Astrocyte of the spinal cord (primary cell): Measurements from ENCODE around the gene EAPP.

ENCODE experiments used
- DNase-seq: peaks from one replicate; pipeline ENCODE4 v3.0.0; 2011; ENCODE audit warnings: low read depth, low spot score
- H3K4me3 ChIP-seq: 2 replicates; pipeline ENCODE4 v1.5.1; 2011; ENCODE audit warnings: low read depth, mild to moderate bottlenecking, low read length, moderate library complexity
- in situ Hi-C: cut with HindIII; loops from 2 replicates; pipeline ENCODE4 v1.10.0; 2017; ENCODE audit warnings: low sequenced_read_pairs
- TF ChIP-seq, protein P1 (sequence below): IDR thresholded peaks from 2 replicates; pipeline ENCODE4 v1.5.1; 2012; ENCODE audit warnings: low read depth, mild to moderate bottlenecking, low read length, inconsistent platforms

Gene EAPP

DNA sequence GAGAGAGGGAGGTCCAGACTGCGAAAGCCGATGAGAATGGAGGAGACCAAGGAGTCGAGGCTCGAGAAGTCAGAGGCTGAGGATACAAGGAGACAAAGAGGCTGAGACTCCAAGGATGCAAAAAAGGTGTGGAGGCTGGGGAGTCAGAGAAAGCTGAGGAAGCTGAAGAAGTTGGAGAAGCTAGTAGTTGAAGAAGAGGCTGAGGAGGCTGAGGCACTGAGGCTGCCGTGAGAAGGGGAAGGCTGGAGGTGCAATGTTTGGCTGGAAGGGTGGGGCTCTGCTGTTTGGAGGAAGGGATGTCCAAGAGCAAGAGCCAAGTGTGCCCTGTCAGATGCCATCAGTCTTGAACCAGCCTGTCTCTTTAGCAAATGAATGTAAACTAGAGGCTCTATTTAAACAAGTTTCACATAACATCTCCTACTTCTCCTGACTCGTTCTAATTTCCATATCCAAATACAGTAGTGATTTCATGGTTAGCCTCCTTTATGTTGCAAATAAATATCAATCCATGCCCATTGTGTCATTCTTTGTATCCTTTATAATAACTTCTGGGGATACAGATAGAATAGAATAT is 66.7 kb downstream of the EAPP start:
- no peak for DNase-seq
- TF ChIP-seq, protein P1, sequence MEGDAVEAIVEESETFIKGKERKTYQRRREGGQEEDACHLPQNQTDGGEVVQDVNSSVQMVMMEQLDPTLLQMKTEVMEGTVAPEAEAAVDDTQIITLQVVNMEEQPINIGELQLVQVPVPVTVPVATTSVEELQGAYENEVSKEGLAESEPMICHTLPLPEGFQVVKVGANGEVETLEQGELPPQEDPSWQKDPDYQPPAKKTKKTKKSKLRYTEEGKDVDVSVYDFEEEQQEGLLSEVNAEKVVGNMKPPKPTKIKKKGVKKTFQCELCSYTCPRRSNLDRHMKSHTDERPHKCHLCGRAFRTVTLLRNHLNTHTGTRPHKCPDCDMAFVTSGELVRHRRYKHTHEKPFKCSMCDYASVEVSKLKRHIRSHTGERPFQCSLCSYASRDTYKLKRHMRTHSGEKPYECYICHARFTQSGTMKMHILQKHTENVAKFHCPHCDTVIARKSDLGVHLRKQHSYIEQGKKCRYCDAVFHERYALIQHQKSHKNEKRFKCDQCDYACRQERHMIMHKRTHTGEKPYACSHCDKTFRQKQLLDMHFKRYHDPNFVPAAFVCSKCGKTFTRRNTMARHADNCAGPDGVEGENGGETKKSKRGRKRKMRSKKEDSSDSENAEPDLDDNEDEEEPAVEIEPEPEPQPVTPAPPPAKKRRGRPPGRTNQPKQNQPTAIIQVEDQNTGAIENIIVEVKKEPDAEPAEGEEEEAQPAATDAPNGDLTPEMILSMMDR: no peak
- in situ Hi-C loops: no loop called here
- H3K4me3 ChIP-seq: no peak overlapping the region

DNA sequence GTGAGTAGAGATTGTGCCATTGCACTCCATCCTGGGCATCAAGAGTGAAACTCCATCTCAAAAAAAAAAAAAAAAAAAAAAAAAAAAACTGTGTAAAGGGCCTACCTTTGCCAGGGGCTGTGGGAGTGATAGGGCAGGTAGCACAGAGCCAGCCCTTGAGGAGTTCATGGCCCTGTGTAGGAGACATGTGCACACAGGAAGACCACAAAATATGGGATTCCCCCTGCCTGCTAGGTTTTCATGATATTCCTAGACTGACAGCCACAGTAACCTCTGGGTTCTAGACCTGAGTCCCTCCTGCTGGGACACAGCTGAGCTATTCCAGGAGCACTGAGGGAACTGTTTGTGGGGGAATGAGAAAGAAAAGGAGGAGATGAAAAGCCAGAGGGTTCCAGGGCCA is 69.2 kb downstream of the EAPP start:
- TF ChIP-seq, protein P1: no peak
- in situ Hi-C loops: no loop called here
- no peak overlapping the region for H3K4me3 ChIP-seq
- no peak for DNase-seq

DNA sequence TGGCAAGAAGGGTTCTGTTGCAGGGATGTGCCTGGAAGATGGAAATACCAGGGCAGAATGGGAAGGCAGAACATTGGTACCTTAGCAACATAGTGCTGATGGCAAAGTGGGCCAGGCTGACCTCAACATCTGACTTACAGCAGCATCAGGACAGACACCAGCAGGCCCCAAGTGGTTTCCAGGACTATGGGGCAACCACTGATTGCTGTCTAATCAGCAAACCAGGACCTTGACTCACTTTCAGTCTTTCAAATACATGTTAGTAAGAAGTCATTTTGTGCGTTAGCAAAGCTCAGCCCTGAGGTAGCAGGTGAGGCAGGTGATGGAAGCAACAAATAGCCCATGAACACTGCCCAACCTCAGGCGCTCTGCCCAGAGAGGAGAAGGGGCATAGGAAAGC is 72.8 kb downstream of the EAPP start:
- H3K4me3 ChIP-seq: no peak overlapping the region
- in situ Hi-C loops: no loop called here
- no peak for DNase-seq
- TF ChIP-seq, protein P1: no peak
